HepG2 (cell line): ENCODE measurements around the gene RBM8A.

Experiments used
- EZH2 ChIP-seq: conservative IDR thresholded peaks from 2 replicates; pipeline ENCODE4 v1.6.1; 2012; ENCODE audit warnings: mild to moderate bottlenecking, low read depth, low read length, moderate library complexity
- FLYWCH1 ChIP-seq: sonication (generic); formaldehyde crosslinking; IDR thresholded peaks from 2 replicates; pipeline ENCODE4 v1.8.1; 2023; ENCODE audit warnings: mild to moderate bottlenecking, missing genetic modification reagents
- KDM6A ChIP-seq: IDR thresholded peaks from 2 replicates; pipeline ENCODE4 v1.6.1; 2016; ENCODE audit warnings: low read depth
- SIN3A ChIP-seq: IDR thresholded peaks from 2 replicates; pipeline ENCODE4 v1.6.1; 2011; ENCODE audit warnings: low read depth, mild to moderate bottlenecking, control low read depth, low read length, borderline replicate concordance
- ZFP1 ChIP-seq: IDR thresholded peaks from 2 replicates; pipeline ENCODE4 v1.6.1; 2016
- ZNF317 ChIP-seq: sonication (generic); formaldehyde crosslinking; IDR thresholded peaks from 2 replicates; pipeline ENCODE4 v1.5.0; 2020; ENCODE audit warnings: mild to moderate bottlenecking, missing genetic modification reagents
- TF ChIP-seq, protein P1 (sequence below): sonication (generic); formaldehyde crosslinking; IDR thresholded peaks from 2 replicates; pipeline ENCODE4 v1.5.0; 2020; ENCODE audit warnings: mild to moderate bottlenecking, low read depth, missing genetic modification reagents, borderline replicate concordance

DNA sequence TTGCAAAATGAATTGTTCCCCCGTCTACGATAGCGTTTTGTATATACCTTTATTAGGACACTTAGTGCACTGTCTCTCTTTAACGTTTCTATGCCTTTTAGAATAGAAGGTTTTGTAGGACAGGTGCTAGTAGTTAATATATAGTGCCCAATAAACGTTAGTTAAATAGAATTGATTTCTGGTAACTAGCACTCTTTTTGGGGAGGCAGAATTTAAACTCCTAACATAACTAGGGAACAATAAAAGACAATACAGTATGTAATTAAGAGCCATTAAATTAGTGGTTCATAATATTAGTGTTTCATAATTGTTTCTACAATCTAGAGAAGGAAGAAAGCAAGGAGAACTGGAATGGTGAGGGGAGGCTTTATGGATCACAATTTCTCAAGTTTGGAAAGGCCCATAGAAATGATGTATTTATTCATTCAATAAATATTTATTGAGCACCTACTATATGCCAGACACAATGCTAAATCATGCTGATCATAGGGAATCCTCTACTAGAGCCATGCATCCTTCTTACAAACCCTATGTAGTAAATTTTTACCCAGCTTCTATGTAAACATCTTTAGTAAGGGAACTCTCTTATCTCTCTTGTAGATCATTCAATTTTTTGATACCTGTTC, 37.9 kb upstream of the RBM8A start:
- no peak for TF ChIP-seq KDM6A (CRISPR knock-in tag)
- no peak for TF ChIP-seq EZH2
- TF ChIP-seq FLYWCH1 (CRISPR knock-in tag) = no peak
- no peak for TF ChIP-seq ZFP1 (CRISPR knock-in tag)
- TF ChIP-seq, protein P1, sequence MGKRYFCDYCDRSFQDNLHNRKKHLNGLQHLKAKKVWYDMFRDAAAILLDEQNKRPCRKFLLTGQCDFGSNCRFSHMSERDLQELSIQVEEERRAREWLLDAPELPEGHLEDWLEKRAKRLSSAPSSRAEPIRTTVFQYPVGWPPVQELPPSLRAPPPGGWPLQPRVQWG (CRISPR knock-in tag) = no peak
- TF ChIP-seq SIN3A = no peak
- TF ChIP-seq ZNF317 = no peak
